Activated B cell treated with CpG ODN at 0.5 μM for 24 hours (primary cell): Measurements from ENCODE around the gene USP12. TPM values are rescaled to one million over a fixed set of nuclear protein-coding genes. Genes with fewer than 3 reads are reported as not detected.

Experiments
- ATAC-seq: fragments of 200-7000 bp; cut with Tn5 transposase; one replicate; pipeline ENCODE4 v1.10.0; 2021; ENCODE audit warnings: low read depth, mild to moderate bottlenecking, moderate library complexity
- CTCF ChIA-PET: fragments of 350-600 bp; sonication (Branson Sonifier 250); formaldehyde crosslinking; loops from one replicate; lab custom pipeline; 2021; ENCODE audit warnings: antibody characterized with exemption; lab: Charles Lee
- POLR2A ChIA-PET: fragments of 350-600 bp; sonication (Branson Sonifier 250); formaldehyde crosslinking; loops from one replicate; lab custom pipeline; 2021; ENCODE audit warnings: antibody characterized with exemption; lab: Charles Lee
- DNase-seq: peaks from one replicate; pipeline ENCODE4 v3.0.0; 2022
- H3K27ac Mint-ChIP-seq: one replicate; pipeline ENCODE4 v1.8.0; 2020; ENCODE audit warnings: mixed read lengths
- H3K27me3 Mint-ChIP-seq: one replicate; pipeline ENCODE4 v1.8.0; 2021; ENCODE audit warnings: mixed read lengths
- H3K36me3 Mint-ChIP-seq: one replicate; pipeline ENCODE4 v1.8.0; 2021; ENCODE audit warnings: low read depth, mixed read lengths
- H3K4me1 Mint-ChIP-seq: one replicate; pipeline ENCODE4 v1.8.0; 2021; ENCODE audit warnings: mixed read lengths
- H3K4me3 Mint-ChIP-seq: one replicate; pipeline ENCODE4 v1.8.0; 2020; ENCODE audit warnings: mild to moderate bottlenecking, mixed read lengths
- H3K9me3 Mint-ChIP-seq: one replicate; pipeline ENCODE4 v1.8.0; 2020; ENCODE audit warnings: mixed read lengths
- CTCF ChIP-seq: fragments of 200-600 bp; IDR thresholded peaks from one replicate; pipeline ENCODE4 v1.8.0; 2022; ENCODE audit warnings: antibody characterized with exemption, mild to moderate bottlenecking
- intact Hi-C: fragments of 100-400 bp; cut with micrococcal nuclease; formaldehyde crosslinking; loops from one replicate; pipeline ENCODE4 v1.15.1; 2024
- total RNA-seq: library from RNA; stranded (reverse); gene quantifications from 2 replicates; pipeline ENCODE4 v1.2.3, GENCODE V29; 2022

USP12 gene
- total RNA-seq, 1 donor from 2014 or later, result 58.8 TPM

- ATAC-seq (no peak), DNase-seq (no peak)
- ChIA-PET CTCF (no interaction called here), POLR2A (interaction anchor here (0.6 to 1.5 kb wide), 2 partner anchors 10 to 13 kb away, joined by 3 to 5 read pairs; no protein-coding TSS in a partner anchor)
- TF ChIP-seq CTCF, result no peak
- Mint-ChIP-seq H3K27ac (peak overlapping the region; percentile 1), H3K9me3 (peaks cover 7% of the 10 kb centered on the region), H3K36me3 (peaks cover 24% of the 10 kb centered on the region), H3K4me1 (peaks cover 70% of the 10 kb centered on the region), H3K27me3 (no peaks in the 10 kb centered on the region), H3K4me3 (peak overlapping the region; percentile 32)
- intact Hi-C loops, result loop anchor here (1.0 kb wide), 2 partner anchors 8 to 9 kb away; no protein-coding TSS in a partner anchor
These were observed 11.6 kb downstream of the USP12 start for GRCh38 chr13:27159806-27160563.

- no peak for TF ChIP-seq CTCF
- ChIA-PET POLR2A (interaction anchor here (2.2 kb wide), 1 partner anchor 11 kb away, joined by 12 read pairs; no protein-coding TSS in a partner anchor), CTCF (no interaction called here)
- Mint-ChIP-seq H3K4me3 (no peak overlapping the region), H3K9me3 (peaks cover 8% of the 10 kb centered on the region), H3K36me3 (peaks cover 31% of the 10 kb centered on the region), H3K27me3 (no peaks in the 10 kb centered on the region), H3K27ac (no peak overlapping the region), H3K4me1 (peaks cover 71% of the 10 kb centered on the region)
- ATAC-seq (no peak), DNase-seq (no peak)
- intact Hi-C loops, result no loop called here
These were observed 13.3 kb downstream of the USP12 start for GRCh38 chr13:27158335-27158734.

- H3K27ac Mint-ChIP-seq, result peak overlapping the region; percentile 79
- H3K36me3 Mint-ChIP-seq, result peaks cover 31% of the 10 kb centered on the region
- ATAC-seq (peak; percentile 11), DNase-seq (no peak)
- ChIA-PET CTCF (interaction anchor here (1.0 kb wide), 2 partner anchors 10 to 18 kb away, joined by 3 to 4 read pairs; no protein-coding TSS in a partner anchor), POLR2A (interaction anchor here (0.6 to 2.2 kb wide), 3 partner anchors 18 to 90 kb away, joined by 3 to 9 read pairs (median 5); no protein-coding TSS in a partner anchor)
- H3K9me3 Mint-ChIP-seq, result peaks cover 14% of the 10 kb centered on the region
- peak overlapping the region; percentile 39 for H3K4me3 Mint-ChIP-seq
- peaks cover 79% of the 10 kb centered on the region for H3K4me1 Mint-ChIP-seq
- intact Hi-C loops, result loop anchor here (1.0 kb wide), 1 partner anchor 8 kb away; no protein-coding TSS in a partner anchor
- TF ChIP-seq CTCF, result no peak
- H3K27me3 Mint-ChIP-seq, result no peaks in the 10 kb centered on the region
These were observed 19.6 kb downstream of the USP12 start for GRCh38 chr13:27151798-27152599.

GRCh38 chr13:27149702-27150101 is 21.9 kb downstream of the USP12 start:
- Mint-ChIP-seq H3K27me3 (no peaks in the 10 kb centered on the region), H3K4me3 (peak overlapping the region; percentile 32), H3K9me3 (peaks cover 7% of the 10 kb centered on the region), H3K36me3 (peaks cover 21% of the 10 kb centered on the region), H3K27ac (peak overlapping the region; percentile 99), H3K4me1 (peaks cover 91% of the 10 kb centered on the region)
- ChIA-PET POLR2A (interaction anchor here (2.6 to 5.4 kb wide), 3 partner anchors 18 to 101 kb away, joined by 12 to 55 read pairs (median 39); partner anchors contain the start of gene RPL21), CTCF (interaction anchor here (1.5 kb wide), 1 partner anchor 23 kb away, joined by 3 read pairs; no protein-coding TSS in a partner anchor)
- intact Hi-C loops, result no loop called here
- DNase-seq (no peak), ATAC-seq (no peak)
- no peak for TF ChIP-seq CTCF
